Ovary (tissue), 9 donors: Measurements from ENCODE around the gene INPP5D. TPM values are rescaled to one million over a fixed set of nuclear protein-coding genes. Genes with fewer than 3 reads are reported as not detected.

Experiments used
- DNase-seq, 5 donors: peaks; one replicate each; pipeline ENCODE4 v3.0.0-alpha.2; 2019 to 2020
- H3K27ac ChIP-seq, 2 donors: fragments of 200-600 bp; one replicate each; pipeline versions ENCODE4 v1.5.1 to v1.8.0; 2019 to 2022
- H3K27me3 ChIP-seq: fragments of 200-600 bp; one replicate; pipeline ENCODE4 v1.8.0; 2022
- H3K36me3 ChIP-seq: fragments of 200-600 bp; sonication (generic); one replicate; pipeline ENCODE4 v1.5.1; 2019
- H3K4me1 ChIP-seq: one replicate; pipeline ENCODE4 v1.8.1; 2013; ENCODE audit warnings: mild to moderate bottlenecking, moderate library complexity; ENCODE audit not compliant: insufficient read depth
- H3K4me3 ChIP-seq: fragments of 200-600 bp; sonication (generic); one replicate; pipeline ENCODE4 v1.5.1; 2017
- H3K9me3 ChIP-seq, 2 donors: fragments of 200-600 bp in 1 of 2; sonication (generic) in 1 of 2; one replicate each; pipeline versions ENCODE4 v1.5.1 to v1.8.1; 2013 to 2019; ENCODE audit warnings: mild to moderate bottlenecking in 1 of 2, moderate library complexity in 1 of 2
- EP300 ChIP-seq: sonication (generic); formaldehyde crosslinking; IDR thresholded peaks from one replicate; pipeline ENCODE4 v1.6.1; 2017; ENCODE audit warnings: antibody characterized with exemption
- POLR2A ChIP-seq: fragments of 450-650 bp; IDR thresholded peaks from one replicate; pipeline ENCODE4 v1.6.1; 2017; ENCODE audit warnings: antibody characterized with exemption, mild to moderate bottlenecking, moderate library complexity
- WGBS, 3 donors: extraction: QIAGEN DNeasy Blood & Tissue Kit in 1 of 3; methylation state at CpG; one replicate each; pipeline versions ENCODE4 v1.1.5 to v1.1.7; 2013 to 2017; 5-methylcytosine and 5-hydroxymethylcytosine counted together
- intact Hi-C, 4 donors: fragments of 100-400 bp; cut with DNase I; formaldehyde crosslinking; loops; one replicate each; pipeline versions ENCODE4 v1.11.0 to v1.15.1; 2022 to 2023
- polyA plus RNA-seq, 2 donors: library from polyadenylated mRNA; stranded (reverse); fragments of 200-250 nt in 1 of 2; fragments of 350-450 nt in 1 of 2; fragmentation: Illumina TruSeq in 1 of 2; extraction: RNeasy Lipid Tissue Mini Kit (QIAGEN cat#74804) in 1 of 2; gene quantifications; one replicate each; pipeline ENCODE4 v1.2.3, GENCODE V29; 2013 to 2014
- total RNA-seq, 7 donors: library from RNA; depleted of rRNA in 2 of 7; stranded (reverse); fragments of >200 nt in 2 of 7; fragmentation: NEBNext Ultra II Directional in 3 of 7; extraction: Animal tissue kit (Norgen Biotek cat#: 25700) in 3 of 7; gene quantifications; one replicate each; pipeline versions ENCODE4 v1.1.0 to v1.2.4, GENCODE V29; 2016 to 2023
- TF ChIP-seq, protein P1 (sequence below), 3 donors: fragments of 450-650 bp in 2 of 3; fragments of 200-600 bp in 1 of 3; IDR thresholded peaks; one replicate each; pipeline versions ENCODE4 v1.5.1 to v1.8.0; 2016 to 2022; ENCODE audit warnings: antibody characterized with exemption in 3 of 3, mild to moderate bottlenecking in 1 of 3
- donor health status: DM: no; HTN: no; CAD: no; lungs with moderate emphysema.
- donor health status: DM: no; HTN: no; CAD: no.
- donor health status: Bipolar disorder and iron deficiency.
- donor health status: DM: yes; HTN: yes; CAD: no.
- donor health status: DM: no; HTN: no; CAD: no.
- donor health status: DM: yes; HTN: yes; CAD: no.

INPP5D gene
- total and polyA plus RNA-seq, 9 donors = 4.1 to 14.4 (median 7.7) TPM

DNA sequence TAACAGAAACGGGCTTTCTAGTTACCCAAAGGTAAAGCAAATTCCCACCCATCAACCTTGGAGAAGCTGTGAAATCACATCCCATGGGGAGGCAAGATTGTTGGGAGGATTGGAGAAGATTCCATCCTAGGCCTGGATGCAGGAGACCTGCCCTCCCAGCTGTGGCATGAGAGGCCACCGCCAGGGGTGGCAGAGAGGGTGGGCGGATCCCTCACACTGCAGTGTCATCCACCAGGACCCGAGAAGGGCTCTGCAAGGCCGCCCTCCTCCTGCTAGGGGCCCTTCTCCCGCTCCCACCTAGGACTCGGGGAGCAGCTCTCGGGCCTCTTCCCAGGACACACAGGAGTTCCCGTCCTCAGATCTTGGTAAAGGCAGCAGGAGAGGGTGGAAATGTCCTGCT is 175.8 kb downstream of the INPP5D start:
- TF ChIP-seq POLR2A = no peak
- TF ChIP-seq, protein P1, sequence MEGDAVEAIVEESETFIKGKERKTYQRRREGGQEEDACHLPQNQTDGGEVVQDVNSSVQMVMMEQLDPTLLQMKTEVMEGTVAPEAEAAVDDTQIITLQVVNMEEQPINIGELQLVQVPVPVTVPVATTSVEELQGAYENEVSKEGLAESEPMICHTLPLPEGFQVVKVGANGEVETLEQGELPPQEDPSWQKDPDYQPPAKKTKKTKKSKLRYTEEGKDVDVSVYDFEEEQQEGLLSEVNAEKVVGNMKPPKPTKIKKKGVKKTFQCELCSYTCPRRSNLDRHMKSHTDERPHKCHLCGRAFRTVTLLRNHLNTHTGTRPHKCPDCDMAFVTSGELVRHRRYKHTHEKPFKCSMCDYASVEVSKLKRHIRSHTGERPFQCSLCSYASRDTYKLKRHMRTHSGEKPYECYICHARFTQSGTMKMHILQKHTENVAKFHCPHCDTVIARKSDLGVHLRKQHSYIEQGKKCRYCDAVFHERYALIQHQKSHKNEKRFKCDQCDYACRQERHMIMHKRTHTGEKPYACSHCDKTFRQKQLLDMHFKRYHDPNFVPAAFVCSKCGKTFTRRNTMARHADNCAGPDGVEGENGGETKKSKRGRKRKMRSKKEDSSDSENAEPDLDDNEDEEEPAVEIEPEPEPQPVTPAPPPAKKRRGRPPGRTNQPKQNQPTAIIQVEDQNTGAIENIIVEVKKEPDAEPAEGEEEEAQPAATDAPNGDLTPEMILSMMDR (IDR thresholded peaks at IDR 0.05) = no peak
- no peak for TF ChIP-seq EP300
- no peaks in the 10 kb centered on the region for H3K4me1 ChIP-seq
- no peaks in the 10 kb centered on the region for H3K36me3 ChIP-seq
- no peaks in the 10 kb centered on the region for H3K9me3 ChIP-seq
- WGBS, 3 donors = 69 to 76% (median 71%) methylated on average over 9 of the region's 9 CpGs
- intact Hi-C loops = no loop called here
- H3K27me3 ChIP-seq = no peaks in the 10 kb centered on the region
- H3K27ac ChIP-seq = no peak overlapping the region
- DNase-seq = no peak
- H3K4me3 ChIP-seq = no peak overlapping the region

DNA sequence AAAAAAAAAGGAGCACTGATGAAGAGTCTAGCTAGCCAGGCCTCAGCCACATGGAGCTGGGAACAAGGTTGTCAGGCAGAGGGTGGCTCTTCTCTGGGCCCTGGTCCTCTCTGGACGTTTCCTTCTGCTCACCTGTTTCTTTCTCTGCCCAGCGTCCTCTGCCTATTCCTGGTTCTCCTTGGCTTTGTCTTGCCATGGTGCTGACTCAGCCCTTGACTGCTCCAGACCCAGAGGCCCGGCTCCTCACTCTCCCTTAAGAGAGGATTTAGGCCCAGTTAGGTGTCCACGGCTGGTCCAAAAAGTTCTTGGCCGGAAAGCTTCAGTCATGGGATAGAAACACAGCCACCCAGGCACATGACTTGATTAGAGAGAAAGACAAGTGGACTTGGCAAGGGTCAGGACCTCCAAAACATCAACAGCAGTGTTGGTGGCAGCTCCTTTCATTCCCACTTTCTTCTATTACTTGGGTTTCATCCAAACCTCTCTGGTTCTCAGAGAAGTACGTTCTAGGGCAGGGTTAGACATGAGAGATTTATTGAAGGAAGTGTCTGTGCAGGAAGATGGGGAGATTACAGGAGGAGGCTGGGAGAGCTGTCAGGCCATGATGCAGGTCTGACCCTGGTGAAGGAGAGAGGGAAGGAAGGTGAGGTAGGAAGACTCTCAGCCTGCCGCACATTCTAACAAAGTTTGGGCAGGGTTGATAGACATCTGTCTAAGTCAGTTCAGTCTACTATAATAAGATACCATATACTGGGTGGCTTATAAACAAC is 176.9 kb downstream of the INPP5D start:
- H3K27ac ChIP-seq = no peak overlapping the region
- intact Hi-C loops = no loop called here
- H3K27me3 ChIP-seq = no peaks in the 10 kb centered on the region

DNA sequence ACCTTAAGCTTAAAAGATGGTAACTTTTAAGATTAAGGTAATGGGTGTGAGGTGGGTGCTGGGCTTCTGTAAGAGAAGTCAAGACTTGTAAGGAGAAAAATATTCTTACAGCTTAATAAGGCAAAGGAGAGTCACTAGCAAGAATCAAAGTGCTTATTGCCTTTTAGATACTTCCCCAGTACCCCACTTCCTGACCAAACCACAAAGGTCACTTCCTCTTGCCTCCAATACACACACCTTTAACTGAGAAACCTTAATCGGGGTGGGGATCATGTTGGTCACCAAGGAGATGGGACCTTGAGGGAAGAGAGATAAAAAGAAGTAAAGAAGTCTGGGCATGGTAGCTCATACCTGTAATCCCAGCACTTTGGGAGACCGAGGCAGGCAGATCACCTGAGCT is 180.8 kb downstream of the INPP5D start:
- H3K9me3 ChIP-seq = no peaks in the 10 kb centered on the region
- WGBS, 3 donors = 81 to 85% (median 82%) methylated on average over 2 of the region's 2 CpGs
- intact Hi-C loops = loop anchor here in 1 of 4 donors (10.0 kb wide), 1 partner anchor 636 kb away; no protein-coding TSS in a partner anchor
- DNase-seq = no peak
- H3K4me1 ChIP-seq = no peaks in the 10 kb centered on the region
- H3K27me3 ChIP-seq = no peaks in the 10 kb centered on the region
- H3K4me3 ChIP-seq = no peak overlapping the region
- H3K36me3 ChIP-seq = no peaks in the 10 kb centered on the region
- TF ChIP-seq, protein P1 (IDR thresholded peaks at IDR 0.05) = no peak
- TF ChIP-seq POLR2A = no peak
- H3K27ac ChIP-seq = no peak overlapping the region

More for the DNA sequence above, 176.9 kb downstream of the INPP5D start:
- 75 to 83% (median 76%) methylated on average over 7 of the region's 7 CpGs for WGBS, 3 donors
- Histone ChIP-seq H3K9me3 (no peaks in the 10 kb centered on the region), H3K36me3 (no peaks in the 10 kb centered on the region), H3K4me1 (no peaks in the 10 kb centered on the region), H3K4me3 (no peak overlapping the region)
- no peak for TF ChIP-seq EP300
- TF ChIP-seq, protein P1 (IDR thresholded peaks at IDR 0.05) = no peak
- TF ChIP-seq POLR2A = no peak
- no peak for DNase-seq

DNA sequence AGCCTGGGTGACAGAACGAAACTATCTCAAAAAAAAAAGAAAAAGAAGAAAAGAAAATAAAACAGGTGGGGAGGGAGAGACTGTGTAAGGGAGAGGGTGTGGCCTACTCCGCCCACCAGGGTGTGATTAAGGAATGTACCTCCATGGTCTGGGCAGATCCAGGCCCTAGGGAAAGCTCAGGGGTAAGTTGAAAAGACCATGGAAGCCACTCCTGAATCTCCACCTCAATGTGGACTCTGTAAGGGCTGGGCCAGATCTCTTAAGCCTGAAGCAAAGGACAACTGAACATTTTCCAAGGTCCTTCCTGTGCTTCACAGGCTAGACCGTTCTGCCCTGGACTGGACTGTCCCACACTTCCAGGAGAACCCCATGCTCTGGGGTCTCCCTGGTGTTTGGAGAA is 181.7 kb downstream of the INPP5D start:
- H3K4me1 ChIP-seq = no peaks in the 10 kb centered on the region
- no peak for DNase-seq
- WGBS, 3 donors = 74 to 86% (median 80%) methylated on average over 3 of the region's 3 CpGs
- intact Hi-C loops = loop anchor here in 1 of 4 donors (10.0 kb wide), 1 partner anchor 637 kb away; no protein-coding TSS in a partner anchor
- H3K36me3 ChIP-seq = no peaks in the 10 kb centered on the region
- no peak overlapping the region for H3K4me3 ChIP-seq
- TF ChIP-seq POLR2A (no peak), EP300 (no peak)
- TF ChIP-seq, protein P1 (IDR thresholded peaks at IDR 0.05) = no peak
- H3K27ac ChIP-seq = no peak overlapping the region
- no peaks in the 10 kb centered on the region for H3K9me3 ChIP-seq
- no peaks in the 10 kb centered on the region for H3K27me3 ChIP-seq
